ENCODE measurements around the gene BLM.

The BLM gene

GRCh38 chr15:90812171-90812957 lies 95.2 kb downstream of the BLM start:
- no peaks in the 10 kb centered on the region for H3K4me1 ChIP-seq (ENCODE audit: control insufficient read depth, insufficient read depth, low read length)
- H3K36me3 ChIP-seq (ENCODE audit: control insufficient read depth, insufficient read depth, low read length): no peaks in the 10 kb centered on the region
- no peak overlapping the region for H3K4me3 ChIP-seq (ENCODE audit: low read length)
- H3K27ac ChIP-seq (ENCODE audit: low read depth, low read length): no peak overlapping the region
- H3K9ac ChIP-seq (ENCODE audit: low read length): no peak overlapping the region
- no peaks in the 10 kb centered on the region for H3K27me3 ChIP-seq (ENCODE audit: control insufficient read depth, insufficient read depth, low read length)

- Histone ChIP-seq H3K4me3 (ENCODE audit: low read length) (no peak overlapping the region), H3K27ac (ENCODE audit: low read depth, low read length) (no peak overlapping the region), H3K27me3 (ENCODE audit: control insufficient read depth, insufficient read depth, low read length) (no peaks in the 10 kb centered on the region), H3K4me1 (ENCODE audit: control insufficient read depth, insufficient read depth, low read length) (no peaks in the 10 kb centered on the region), H3K9ac (ENCODE audit: low read length) (no peak overlapping the region), H3K36me3 (ENCODE audit: control insufficient read depth, insufficient read depth, low read length) (no peaks in the 10 kb centered on the region)
Measured at GRCh38 chr15:90812958-90813265, 95.8 kb downstream of the BLM start.

GRCh38 chr15:90813796-90814190 lies 96.6 kb downstream of the BLM start:
- Histone ChIP-seq H3K36me3 (ENCODE audit: control insufficient read depth, insufficient read depth, low read length) (no peaks in the 10 kb centered on the region), H3K4me3 (ENCODE audit: low read length) (no peak overlapping the region), H3K4me1 (ENCODE audit: control insufficient read depth, insufficient read depth, low read length) (peaks cover 3% of the 10 kb centered on the region), H3K9ac (ENCODE audit: low read length) (no peak overlapping the region), H3K27ac (ENCODE audit: low read depth, low read length) (no peak overlapping the region), H3K27me3 (ENCODE audit: control insufficient read depth, insufficient read depth, low read length) (no peaks in the 10 kb centered on the region)

GRCh38 chr15:90814191-90814821 lies 97.2 kb downstream of the BLM start:
- Histone ChIP-seq H3K9ac (ENCODE audit: low read length) (no peak overlapping the region), H3K36me3 (ENCODE audit: control insufficient read depth, insufficient read depth, low read length) (no peaks in the 10 kb centered on the region)

GRCh38 chr15:90816401-90817116 lies 99.4 kb downstream of the BLM start:
- H3K36me3 ChIP-seq (ENCODE audit: control insufficient read depth, insufficient read depth, low read length): no peaks in the 10 kb centered on the region
- H3K27ac ChIP-seq (ENCODE audit: low read depth, low read length): no peak overlapping the region
- no peak overlapping the region for H3K9ac ChIP-seq (ENCODE audit: low read length)
- H3K4me1 ChIP-seq (ENCODE audit: control insufficient read depth, insufficient read depth, low read length): peaks cover 4% of the 10 kb centered on the region
- no peaks in the 10 kb centered on the region for H3K27me3 ChIP-seq (ENCODE audit: control insufficient read depth, insufficient read depth, low read length)
- no peak overlapping the region for H3K4me3 ChIP-seq (ENCODE audit: low read length)

More at GRCh38 chr15:90814191-90814821, 97.2 kb downstream of the BLM start:
- Histone ChIP-seq H3K27ac (ENCODE audit: low read depth, low read length) (no peak overlapping the region), H3K4me1 (ENCODE audit: control insufficient read depth, insufficient read depth, low read length) (peaks cover 4% of the 10 kb centered on the region), H3K27me3 (ENCODE audit: control insufficient read depth, insufficient read depth, low read length) (no peaks in the 10 kb centered on the region), H3K4me3 (ENCODE audit: low read length) (no peak overlapping the region)

- H3K4me1 ChIP-seq (ENCODE audit: control insufficient read depth, insufficient read depth, low read length): peaks cover 4% of the 10 kb centered on the region
- no peaks in the 10 kb centered on the region for H3K27me3 ChIP-seq (ENCODE audit: control insufficient read depth, insufficient read depth, low read length)
- no peak overlapping the region for H3K9ac ChIP-seq (ENCODE audit: low read length)
- no peak overlapping the region for H3K4me3 ChIP-seq (ENCODE audit: low read length)
- H3K36me3 ChIP-seq (ENCODE audit: control insufficient read depth, insufficient read depth, low read length): no peaks in the 10 kb centered on the region
- H3K27ac ChIP-seq (ENCODE audit: low read depth, low read length): no peak overlapping the region
Measured at GRCh38 chr15:90817117-90818057, 100.2 kb downstream of the BLM start.

- H3K36me3 ChIP-seq (ENCODE audit: control insufficient read depth, insufficient read depth, low read length): no peaks in the 10 kb centered on the region
- no peaks in the 10 kb centered on the region for H3K27me3 ChIP-seq (ENCODE audit: control insufficient read depth, insufficient read depth, low read length)
- H3K27ac ChIP-seq (ENCODE audit: low read depth, low read length): no peak overlapping the region
- H3K9ac ChIP-seq (ENCODE audit: low read length): no peak overlapping the region
- peaks cover 4% of the 10 kb centered on the region for H3K4me1 ChIP-seq (ENCODE audit: control insufficient read depth, insufficient read depth, low read length)
- no peak overlapping the region for H3K4me3 ChIP-seq (ENCODE audit: low read length)
Measured at GRCh38 chr15:90818251-90819210, 101.4 kb downstream of the BLM start.

GRCh38 chr15:90819390-90819789 lies 102.2 kb downstream of the BLM start:
- Histone ChIP-seq H3K36me3 (ENCODE audit: control insufficient read depth, insufficient read depth, low read length) (no peaks in the 10 kb centered on the region), H3K4me3 (ENCODE audit: low read length) (no peak overlapping the region), H3K4me1 (ENCODE audit: control insufficient read depth, insufficient read depth, low read length) (peaks cover 4% of the 10 kb centered on the region), H3K27me3 (ENCODE audit: control insufficient read depth, insufficient read depth, low read length) (no peaks in the 10 kb centered on the region), H3K9ac (ENCODE audit: low read length) (no peak overlapping the region), H3K27ac (ENCODE audit: low read depth, low read length) (no peak overlapping the region)

GRCh38 chr15:90819850-90820249 lies 102.7 kb downstream of the BLM start:
- Histone ChIP-seq H3K9ac (ENCODE audit: low read length) (no peak overlapping the region), H3K27ac (ENCODE audit: low read depth, low read length) (no peak overlapping the region), H3K4me1 (ENCODE audit: control insufficient read depth, insufficient read depth, low read length) (peaks cover 4% of the 10 kb centered on the region), H3K27me3 (ENCODE audit: control insufficient read depth, insufficient read depth, low read length) (no peaks in the 10 kb centered on the region), H3K4me3 (ENCODE audit: low read length) (no peak overlapping the region), H3K36me3 (ENCODE audit: control insufficient read depth, insufficient read depth, low read length) (no peaks in the 10 kb centered on the region)

GRCh38 chr15:90820481-90820880 lies 103.3 kb downstream of the BLM start:
- Histone ChIP-seq H3K4me1 (ENCODE audit: control insufficient read depth, insufficient read depth, low read length) (peaks cover 4% of the 10 kb centered on the region), H3K36me3 (ENCODE audit: control insufficient read depth, insufficient read depth, low read length) (no peaks in the 10 kb centered on the region), H3K27ac (ENCODE audit: low read depth, low read length) (no peak overlapping the region), H3K27me3 (ENCODE audit: control insufficient read depth, insufficient read depth, low read length) (no peaks in the 10 kb centered on the region), H3K4me3 (ENCODE audit: low read length) (no peak overlapping the region), H3K9ac (ENCODE audit: low read length) (no peak overlapping the region)

- no peak overlapping the region for H3K27ac ChIP-seq (ENCODE audit: low read depth, low read length)
- H3K4me3 ChIP-seq (ENCODE audit: low read length): no peak overlapping the region
- H3K36me3 ChIP-seq (ENCODE audit: control insufficient read depth, insufficient read depth, low read length): no peaks in the 10 kb centered on the region
- H3K4me1 ChIP-seq (ENCODE audit: control insufficient read depth, insufficient read depth, low read length): peaks cover 4% of the 10 kb centered on the region
- no peaks in the 10 kb centered on the region for H3K27me3 ChIP-seq (ENCODE audit: control insufficient read depth, insufficient read depth, low read length)
- H3K9ac ChIP-seq (ENCODE audit: low read length): no peak overlapping the region
Measured at GRCh38 chr15:90822204-90822955, 105.2 kb downstream of the BLM start.

Measured in rectal smooth muscle tissue (tissue), 1 donor.